GM12878 (cell line): ENCODE measurements around the gene FAHD2A. TPM values are rescaled to one million over a fixed set of nuclear protein-coding genes. Genes with fewer than 3 reads are reported as not detected.

Experiments used
- ATAC-seq: fragments of 200-7000 bp; cut with Tn5 transposase; 3 replicates; pipeline ENCODE4 v1.9.1; 2020; ENCODE audit warnings: mild to moderate bottlenecking, moderate library complexity
- BruUV-seq: library from RNA; stranded (reverse); fragments of 400-500 nt; replicated peaks from 2 replicates; lab custom pipeline; 2021; lab: Mats Ljungman, UMichigan
- CTCF ChIA-PET: fragments of 300-600 bp; sonication (Branson Sonifier 250); formaldehyde crosslinking; extraction: SDS; loops from one replicate; lab custom pipeline; 2021; ENCODE audit warnings: inconsistent platforms; lab: Yijun Ruan, JAX
- POLR2A ChIA-PET: fragments of 350-600 bp; formaldehyde crosslinking; extraction: SDS; loops from one replicate; lab custom pipeline; 2021; ENCODE audit warnings: inconsistent platforms; lab: Charles Lee
- RAD21 ChIA-PET: fragments of 300-600 bp; sonication (Branson Sonifier 250); formaldehyde crosslinking; loops from one replicate; lab custom pipeline; 2023; ENCODE audit warnings: antibody characterized with exemption; ENCODE audit not compliant: unreplicated experiment; lab: Charles Lee
- SMC1A ChIA-PET: fragments of 300-600 bp; sonication (Branson Sonifier 250); formaldehyde crosslinking; loops from one replicate; lab custom pipeline; 2023; ENCODE audit not compliant: unreplicated experiment, uncharacterized antibody; lab: Charles Lee
- DNase-seq: peaks from one replicate; pipeline ENCODE4 v3.0.0-alpha.2; 2011; ENCODE audit warnings: low read depth, low spot score
- FAIRE-seq: peaks from 3 replicates; lab custom pipeline; 2011; peaks lifted over from hg19 to GRCh38; lab: Jason Lieb, UNC
- H2AFZ ChIP-seq: 2 replicates; pipeline ENCODE4 v1.6.0; 2011; ENCODE audit warnings: low read depth, low read length, control low read depth; ENCODE audit not compliant: control insufficient read depth
- H3K27ac ChIP-seq: 2 replicates; pipeline ENCODE4 v1.5.1; 2011; ENCODE audit warnings: control low read depth; ENCODE audit not compliant: control insufficient read depth, insufficient read depth
- H3K27me3 ChIP-seq, 2 experiments: replicated peaks in 1 of 2; 2 replicates each; pipeline versions ENCODE4 v1.6.0 to v1.6.1; 2011; ENCODE audit warnings: low read length in 1 of 2; ENCODE audit not compliant: control insufficient read depth in 2 of 2, insufficient read depth in 2 of 2
- H3K36me3 ChIP-seq, 2 experiments: 2 replicates each; pipeline ENCODE4 v1.5.1; 2011; ENCODE audit warnings: low read length in 1 of 2; ENCODE audit not compliant: control insufficient read depth in 2 of 2, insufficient read depth in 2 of 2
- H3K4me1 ChIP-seq: 2 replicates; pipeline ENCODE4 v1.6.1; 2011; ENCODE audit warnings: mild to moderate bottlenecking, low read length, moderate library complexity, mixed read lengths; ENCODE audit not compliant: control insufficient read depth, insufficient read depth
- H3K4me2 ChIP-seq: 2 replicates; pipeline ENCODE4 v1.6.0; 2011; ENCODE audit warnings: control low read depth; ENCODE audit not compliant: control insufficient read depth, insufficient read depth
- H3K4me3 ChIP-seq: fragments of 200-600 bp; sonication (generic); 2 replicates; pipeline ENCODE4 v1.5.1; 2016
- H3K79me2 ChIP-seq: 2 replicates; pipeline ENCODE4 v1.6.0; 2011; ENCODE audit warnings: low read length; ENCODE audit not compliant: control insufficient read depth, insufficient read depth
- H3K9ac ChIP-seq: 2 replicates; pipeline ENCODE4 v1.8.0; 2011; ENCODE audit warnings: low read length, control low read depth, mixed read lengths; ENCODE audit not compliant: control insufficient read depth, insufficient read depth
- H3K9me3 ChIP-seq: replicated peaks from 3 replicates; pipeline ENCODE4 v1.5.1; 2011; ENCODE audit warnings: mild to moderate bottlenecking, low read length; ENCODE audit not compliant: control insufficient read depth, insufficient read depth
- H4K20me1 ChIP-seq: 2 replicates; pipeline ENCODE4 v1.6.0; 2011; ENCODE audit not compliant: control insufficient read depth, insufficient read depth
- BCLAF1 ChIP-seq: fragments of 450-650 bp; IDR thresholded peaks from 2 replicates; pipeline ENCODE4 v1.6.1; 2017; ENCODE audit warnings: antibody characterized with exemption, mild to moderate bottlenecking, moderate library complexity
- CHD2 ChIP-seq: IDR thresholded peaks from 2 replicates; pipeline ENCODE4 v1.6.1; 2011; ENCODE audit warnings: low read depth, low read length, improper control_type of control experiment, borderline replicate concordance
- EED ChIP-seq: sonication (generic); IDR thresholded peaks from 2 replicates; pipeline ENCODE4 v1.6.1; 2016; ENCODE audit warnings: antibody characterized with exemption, low read depth
- NKRF ChIP-seq: fragments of 450-650 bp; conservative IDR thresholded peaks from 2 replicates; pipeline ENCODE4 v1.6.1; 2017; ENCODE audit warnings: mild to moderate bottlenecking, moderate library complexity
- POU2F2 ChIP-seq: IDR thresholded peaks from 3 replicates; pipeline ENCODE4 v1.6.1; 2011; ENCODE audit warnings: low read depth, mild to moderate bottlenecking, low read length, borderline replicate concordance
- RELA ChIP-seq: fragments of 450-650 bp; IDR thresholded peaks from 2 replicates; pipeline ENCODE4 v1.8.0; 2014; ENCODE audit warnings: borderline replicate concordance; ENCODE audit not compliant: partially characterized antibody
- ZBED1 ChIP-seq: IDR thresholded peaks from 2 replicates; pipeline ENCODE4 v1.6.1; 2016; ENCODE audit warnings: borderline replicate concordance
- ZNF217 ChIP-seq: fragments of 450-650 bp; IDR thresholded peaks from 2 replicates; pipeline ENCODE4 v1.6.1; 2017; ENCODE audit warnings: antibody characterized with exemption, mild to moderate bottlenecking
- WGBS: methylation state at CpG from one replicate; pipeline ENCODE4 v1.1.6; 2016; ENCODE audit warnings: low lambda C conversion rate; ENCODE audit not compliant: insufficient replicate concordance, insufficient coverage; ENCODE audit errors: missing lambda C conversion rate; 5-methylcytosine and 5-hydroxymethylcytosine counted together
- in situ Hi-C: fragments of 300-500 bp; cut with MboI; formaldehyde crosslinking; loops from 9 replicates; pipeline ENCODE4 v1.14.3; 2018; ENCODE audit warnings: mixed read lengths
- intact Hi-C: fragments of 100-400 bp; cut with micrococcal nuclease; formaldehyde crosslinking; loops from one replicate; pipeline ENCODE4 v1.14.2; 2022; ENCODE audit not compliant: unreplicated experiment
- polyA plus RNA-seq, 11 experiments: library from polyadenylated mRNA; depleted of rRNA in 4 of 11; unstranded in 6 of 11; stranded (reverse) in 5 of 11; fragments of >200 nt; fragmentation: Nextera tagmentation in 4 of 11; fragmentation: Illumina TruSeq in 1 of 11; extraction: Ambion mirVana in 4 of 11; extraction: Trizol in 1 of 11; gene quantifications; 1 replicate in 1 of 11; 2 replicates in 10 of 11; pipeline versions ENCODE4 v1.2.1 to v1.2.3, GENCODE V29; 2011 to 2016; ENCODE audit warnings: inconsistent platforms in 2 of 11, missing spikeins in 2 of 11, low read depth in 1 of 11
- total RNA-seq, 4 experiments: library from RNA; depleted of rRNA in 3 of 4; stranded (reverse); fragments of >200 nt in 3 of 4; fragmentation: Illumina TruSeq in 1 of 4; extraction: Trizol in 1 of 4; gene quantifications; 2 replicates each; pipeline versions ENCODE4 v1.2.1 to v1.2.3, GENCODE V29; 2013 to 2021

The FAHD2A gene
- total and polyA plus RNA-seq, 10 of the 15 experiments (the other 5 are each of a cell fraction or from before 2014, with no cell fraction given) = 11.2 to 38.2 (median 25.1) TPM

- 29% methylated on average over 22 of the region's 22 CpGs for WGBS
- H2AFZ ChIP-seq = no peak overlapping the region
- intact Hi-C loops (no loop called here), in situ Hi-C loops (no loop called here)
- SMC1A ChIA-PET = no interaction called here
- CTCF ChIA-PET = no interaction called here
- ATAC-seq (no peak), FAIRE-seq (no peak), DNase-seq (no peak)
- H3K36me3 ChIP-seq = no peaks in the 10 kb centered on the region
- no TSS peak for BruUV-seq
- H4K20me1 ChIP-seq = no peaks in the 10 kb centered on the region
- RAD21 ChIA-PET = no interaction called here
- H3K9me3 ChIP-seq = no peaks in the 10 kb centered on the region
- H3K79me2 ChIP-seq = no peaks in the 10 kb centered on the region
- TF ChIP-seq BCLAF1 = no peak
- H3K4me2 ChIP-seq = no peak overlapping the region
- H3K4me1 ChIP-seq = no peaks in the 10 kb centered on the region
- no peak overlapping the region for H3K4me3 ChIP-seq
- POLR2A ChIA-PET = no interaction called here
- no peak overlapping the region for H3K27ac ChIP-seq
- H3K9ac ChIP-seq = no peak overlapping the region
- H3K27me3 ChIP-seq = no peaks in the 10 kb centered on the region; a peak in 1 of 4 replicates
Measured at GRCh38 chr2:95353613-95354468, 48.7 kb upstream of the FAHD2A start.

- ChIA-PET CTCF (interaction anchor here (1.1 kb wide), 1 partner anchor 9 kb away, joined by 4 read pairs; no protein-coding TSS in a partner anchor), POLR2A (no interaction called here)
- BruUV-seq = no TSS peak
Measured at GRCh38 chr2:95354469-95354901, 48.0 kb upstream of the FAHD2A start.

More at GRCh38 chr2:95354469-95354901, 48.0 kb upstream of the FAHD2A start:
- DNase-seq = no peak
- FAIRE-seq = no peak
- Histone ChIP-seq H3K27ac (no peak overlapping the region), H3K9ac (no peak overlapping the region), H3K27me3 (no peaks in the 10 kb centered on the region; a peak in 1 of 4 replicates), H3K4me3 (no peak overlapping the region), H2AFZ (no peak overlapping the region), H3K36me3 (no peaks in the 10 kb centered on the region), H3K79me2 (no peaks in the 10 kb centered on the region), H3K4me2 (no peak overlapping the region), H3K9me3 (no peaks in the 10 kb centered on the region), H4K20me1 (no peaks in the 10 kb centered on the region), H3K4me1 (no peaks in the 10 kb centered on the region)
- WGBS = 70% methylated on average over 5 of the region's 5 CpGs
- intact Hi-C loops = no loop called here
- ChIA-PET SMC1A (no interaction called here), RAD21 (no interaction called here)
- no peak for ATAC-seq
- in situ Hi-C loops = no loop called here
- TF ChIP-seq NKRF (no peak), POU2F2 (no peak), CHD2 (no peak), ZBED1 (no peak), RELA (no peak), ZNF217 (no peak), EED (no peak)
- TF ChIP-seq, all 136 proteins: peak for 0
